PC-3 (cell line): ENCODE measurements around the gene XPR1. TPM values are rescaled to one million over a fixed set of nuclear protein-coding genes. Genes with fewer than 3 reads are reported as not detected.

Experiments used
- ATAC-seq: fragments of 200-7000 bp; cut with Tn5 transposase; 2 replicates; pipeline ENCODE4 v1.9.1; 2020; ENCODE audit warnings: mild to moderate bottlenecking, moderate library complexity
- BruUV-seq: library from RNA; stranded (reverse); fragments of 400-500 nt; replicated peaks from 2 replicates; lab custom pipeline; 2021; lab: Mats Ljungman, UMichigan
- CTCF ChIA-PET: fragments of 300-600 bp; sonication (Branson Sonifier 250); formaldehyde crosslinking; loops from one replicate; lab custom pipeline; 2022; ENCODE audit warnings: antibody characterized with exemption; lab: Charles Lee
- POLR2A ChIA-PET: fragments of 300-600 bp; sonication (Branson Sonifier 250); formaldehyde crosslinking; loops from one replicate; lab custom pipeline; 2022; ENCODE audit warnings: antibody characterized with exemption; ENCODE audit not compliant: unreplicated experiment; lab: Charles Lee
- DNase-seq: peaks from one replicate; pipeline ENCODE4 v3.0.0-alpha.2; 2015
- H2AFZ ChIP-seq: fragments of 300-600 bp; sonication (generic); 2 replicates; pipeline ENCODE4 v1.6.0; 2016; ENCODE audit warnings: antibody characterized with exemption, low read length
- H3F3A ChIP-seq: fragments of 300-600 bp; sonication (generic); one replicate; pipeline ENCODE4 v1.6.0; 2017; ENCODE audit warnings: antibody characterized with exemption, low read length, control low read depth, mild to moderate bottlenecking; ENCODE audit not compliant: unreplicated experiment
- H3K27ac ChIP-seq: fragments of 300-600 bp; sonication (generic); 2 replicates; pipeline ENCODE4 v1.5.1; 2016; ENCODE audit warnings: mild to moderate bottlenecking, low read length
- H3K27me3 ChIP-seq: fragments of 300-600 bp; sonication (generic); 2 replicates; pipeline ENCODE4 v1.6.1; 2016; ENCODE audit warnings: low read length, mixed read lengths
- H3K36me3 ChIP-seq: fragments of 300-600 bp; sonication (generic); 2 replicates; pipeline ENCODE4 v1.6.1; 2016; ENCODE audit warnings: low read depth, mixed run types, low read length, mixed read lengths
- H3K4me1 ChIP-seq: fragments of 300-600 bp; sonication (generic); 2 replicates; pipeline ENCODE4 v1.5.1; 2016; ENCODE audit warnings: low read length; ENCODE audit not compliant: insufficient read depth
- H3K4me2 ChIP-seq: fragments of 300-600 bp; sonication (generic); 2 replicates; pipeline ENCODE4 v1.6.0; 2016; ENCODE audit warnings: low read length
- H3K4me3 ChIP-seq: fragments of 300-600 bp; sonication (generic); 2 replicates; pipeline ENCODE4 v1.5.1; 2016; ENCODE audit warnings: mild to moderate bottlenecking, low read length, mixed read lengths
- H3K79me2 ChIP-seq: fragments of 300-600 bp; sonication (generic); 2 replicates; pipeline ENCODE4 v1.6.1; 2017; ENCODE audit warnings: low read length, mixed read lengths
- H3K9ac ChIP-seq: fragments of 300-600 bp; sonication (generic); 2 replicates; pipeline ENCODE4 v1.6.0; 2016; ENCODE audit warnings: mild to moderate bottlenecking, low read length
- H3K9me2 ChIP-seq: fragments of 300-600 bp; sonication (generic); replicated peaks from 2 replicates; pipeline ENCODE4 v1.6.1; 2016; ENCODE audit warnings: mixed run types, low read length, mixed read lengths
- H3K9me3 ChIP-seq: fragments of 300-600 bp; sonication (generic); 2 replicates; pipeline ENCODE4 v1.6.1; 2016; ENCODE audit warnings: low read length, mixed read lengths
- H4K20me1 ChIP-seq: fragments of 300-600 bp; sonication (generic); 2 replicates; pipeline ENCODE4 v1.6.1; 2016; ENCODE audit warnings: low read length, mixed read lengths
- EZH2 ChIP-seq: fragments of 300-600 bp; sonication (generic); IDR thresholded peaks from one replicate; pipeline ENCODE4 v1.6.1; 2017; ENCODE audit warnings: antibody characterized with exemption, mild to moderate bottlenecking, low read length; ENCODE audit not compliant: unreplicated experiment
- EZH2phosphoT487 ChIP-seq: fragments of 300-600 bp; sonication (generic); IDR thresholded peaks from 2 replicates; pipeline ENCODE4 v1.6.1; 2018; ENCODE audit warnings: mild to moderate bottlenecking, antibody characterized with exemption, low read length, borderline replicate concordance
- intact Hi-C: fragments of 100-400 bp; cut with micrococcal nuclease; formaldehyde crosslinking; loops from 2 replicates; pipeline ENCODE4 v1.9.0; 2023
- total RNA-seq: library from RNA; depleted of rRNA; stranded (reverse); fragments of >200 nt; gene quantifications from 2 replicates; pipeline ENCODE4 v1.2.3, GENCODE V29; 2014
- TF ChIP-seq, protein P1 (sequence below): fragments of 300-600 bp; sonication (generic); conservative IDR thresholded peaks from 2 replicates; pipeline ENCODE4 v1.5.1; 2017; ENCODE audit warnings: antibody characterized with exemption, low read depth, mild to moderate bottlenecking, low read length

Gene XPR1
- total RNA-seq, 1 experiment from 2014 or later, result 8.2 TPM

DNA sequence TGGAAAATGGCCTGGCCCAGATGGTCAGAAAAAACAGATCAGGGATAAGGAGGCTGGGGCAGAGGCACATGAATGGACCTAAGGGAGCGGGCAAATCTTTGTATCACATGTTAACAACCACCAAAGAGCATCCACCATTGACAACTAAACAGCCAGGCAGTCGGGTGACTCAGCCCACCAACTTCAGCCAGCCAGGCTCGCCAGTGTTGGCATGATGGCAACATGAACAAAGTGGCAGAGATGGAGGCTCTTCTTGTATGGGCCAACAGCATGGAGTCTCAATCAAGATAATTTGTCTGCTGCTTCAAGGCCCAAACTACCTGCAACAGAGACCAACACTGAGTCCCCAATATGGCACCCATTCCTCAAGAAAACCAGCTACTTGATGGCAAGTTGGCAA, 264.3 kb downstream of the XPR1 start:
- ChIA-PET POLR2A (no interaction called here), CTCF (no interaction called here)
- no peaks in the 10 kb centered on the region for H4K20me1 ChIP-seq
- no peaks in the 10 kb centered on the region for H3K4me1 ChIP-seq
- H3K27ac ChIP-seq, result no peak overlapping the region
- no peak for DNase-seq
- H3K79me2 ChIP-seq, result no peaks in the 10 kb centered on the region
- no TSS peak for BruUV-seq
- no peaks in the 10 kb centered on the region for H3K27me3 ChIP-seq
- H2AFZ ChIP-seq, result no peak overlapping the region
- no peak overlapping the region for H3K9ac ChIP-seq
- H3K9me2 ChIP-seq, result no peaks in the 10 kb centered on the region
- no peaks in the 10 kb centered on the region for H3K36me3 ChIP-seq
- H3K4me2 ChIP-seq, result no peak overlapping the region
- no peak for ATAC-seq
- no peaks in the 10 kb centered on the region for H3K9me3 ChIP-seq
- H3K4me3 ChIP-seq, result no peak overlapping the region
- H3F3A ChIP-seq, result no peaks in the 10 kb centered on the region
- intact Hi-C loops, result no loop called here
- TF ChIP-seq, protein P1, sequence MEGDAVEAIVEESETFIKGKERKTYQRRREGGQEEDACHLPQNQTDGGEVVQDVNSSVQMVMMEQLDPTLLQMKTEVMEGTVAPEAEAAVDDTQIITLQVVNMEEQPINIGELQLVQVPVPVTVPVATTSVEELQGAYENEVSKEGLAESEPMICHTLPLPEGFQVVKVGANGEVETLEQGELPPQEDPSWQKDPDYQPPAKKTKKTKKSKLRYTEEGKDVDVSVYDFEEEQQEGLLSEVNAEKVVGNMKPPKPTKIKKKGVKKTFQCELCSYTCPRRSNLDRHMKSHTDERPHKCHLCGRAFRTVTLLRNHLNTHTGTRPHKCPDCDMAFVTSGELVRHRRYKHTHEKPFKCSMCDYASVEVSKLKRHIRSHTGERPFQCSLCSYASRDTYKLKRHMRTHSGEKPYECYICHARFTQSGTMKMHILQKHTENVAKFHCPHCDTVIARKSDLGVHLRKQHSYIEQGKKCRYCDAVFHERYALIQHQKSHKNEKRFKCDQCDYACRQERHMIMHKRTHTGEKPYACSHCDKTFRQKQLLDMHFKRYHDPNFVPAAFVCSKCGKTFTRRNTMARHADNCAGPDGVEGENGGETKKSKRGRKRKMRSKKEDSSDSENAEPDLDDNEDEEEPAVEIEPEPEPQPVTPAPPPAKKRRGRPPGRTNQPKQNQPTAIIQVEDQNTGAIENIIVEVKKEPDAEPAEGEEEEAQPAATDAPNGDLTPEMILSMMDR, result no peak
- TF ChIP-seq EZH2phosphoT487 (no peak), EZH2 (no peak)

- Histone ChIP-seq H3K79me2 (no peaks in the 10 kb centered on the region), H3K4me1 (no peaks in the 10 kb centered on the region), H3K9me2 (no peaks in the 10 kb centered on the region), H4K20me1 (no peaks in the 10 kb centered on the region), H3K36me3 (no peaks in the 10 kb centered on the region), H3K9me3 (no peaks in the 10 kb centered on the region), H3K27me3 (no peaks in the 10 kb centered on the region), H3F3A (no peaks in the 10 kb centered on the region), H3K4me3 (no peak overlapping the region), H3K27ac (no peak overlapping the region), H3K9ac (no peak overlapping the region), H2AFZ (no peak overlapping the region), H3K4me2 (no peak overlapping the region)
- ATAC-seq (no peak), DNase-seq (no peak)
- intact Hi-C loops, result no loop called here
- POLR2A ChIA-PET, result no interaction called here
- TF ChIP-seq, protein P1, result no peak
- no peak for TF ChIP-seq EZH2phosphoT487
- TF ChIP-seq EZH2, result no peak
- CTCF ChIA-PET, result no interaction called here
- no TSS peak for BruUV-seq
Measured at GRCh38 chr1:180898441-180899219, 266.8 kb downstream of the XPR1 start.

GRCh38 chr1:180899262-180899661, 267.4 kb downstream of the XPR1 start:
- Histone ChIP-seq H3K27ac (no peak overlapping the region), H2AFZ (no peak overlapping the region), H3F3A (no peaks in the 10 kb centered on the region), H3K4me1 (no peaks in the 10 kb centered on the region), H3K79me2 (no peaks in the 10 kb centered on the region), H3K4me3 (no peak overlapping the region), H3K4me2 (no peak overlapping the region), H3K9me3 (no peaks in the 10 kb centered on the region), H3K36me3 (no peaks in the 10 kb centered on the region), H3K9me2 (no peaks in the 10 kb centered on the region), H4K20me1 (no peaks in the 10 kb centered on the region), H3K9ac (no peak overlapping the region), H3K27me3 (no peaks in the 10 kb centered on the region)
- CTCF ChIA-PET, result no interaction called here
- DNase-seq (no peak), ATAC-seq (no peak)
- TF ChIP-seq, protein P1, result no peak
- TF ChIP-seq EZH2 (no peak), EZH2phosphoT487 (no peak)
- no TSS peak for BruUV-seq
- intact Hi-C loops, result no loop called here
- POLR2A ChIA-PET, result no interaction called here
